Thyroid gland (tissue), 4 donors: ENCODE results near the gene ARHGAP18. TPM values are rescaled to one million over a fixed set of nuclear protein-coding genes. Genes with fewer than 3 reads are reported as not detected.

Source experiments
- DNase-seq, 2 donors: peaks; one replicate each; pipeline ENCODE4 v3.0.0-alpha.2; 2019
- H3K27ac ChIP-seq, 3 donors: fragments of 200-600 bp; sonication (generic); 1 replicate in 2 of 3; 2 replicates in 1 of 3; pipeline ENCODE4 v1.5.1; 2016 to 2019; ENCODE audit warnings: mild to moderate bottlenecking in 1 of 3, moderate library complexity in 1 of 3
- H3K27me3 ChIP-seq: fragments of 200-600 bp; sonication (generic); one replicate; pipeline ENCODE4 v1.5.1; 2019
- H3K36me3 ChIP-seq, 2 donors: fragments of 200-600 bp; sonication (generic); one replicate each; pipeline ENCODE4 v1.5.1; 2016 to 2019
- H3K4me1 ChIP-seq, 2 donors: fragments of 200-600 bp; sonication (generic); one replicate each; pipeline ENCODE4 v1.5.1; 2017 to 2019
- H3K4me3 ChIP-seq, 3 donors: fragments of 200-600 bp; sonication (generic); replicated peaks in 1 of 3; 1 replicate in 2 of 3; 2 replicates in 1 of 3; pipeline ENCODE4 v1.5.1; 2016; ENCODE audit warnings: mild to moderate bottlenecking in 1 of 3
- H3K9me3 ChIP-seq: fragments of 200-600 bp; sonication (generic); one replicate; pipeline ENCODE4 v1.5.1; 2017
- POLR2A ChIP-seq, 2 donors: fragments of 450-650 bp; IDR thresholded peaks; one replicate each; pipeline ENCODE4 v1.6.1; 2017; ENCODE audit warnings: antibody characterized with exemption in 2 of 2, mild to moderate bottlenecking in 2 of 2, moderate library complexity in 1 of 2
- WGBS, 2 donors: methylation state at CpG; one replicate each; pipeline ENCODE4 v1.1.5; 2017; 5-methylcytosine and 5-hydroxymethylcytosine counted together
- intact Hi-C: fragments of 100-400 bp; cut with DNase I; formaldehyde crosslinking; loops from one replicate; pipeline ENCODE4 v1.15.1; 2023
- total RNA-seq, 4 donors: library from RNA; depleted of rRNA; stranded (reverse); fragments of >200 nt; gene quantifications; one replicate each; pipeline ENCODE4 v1.2.3, GENCODE V29; 2016
- TF ChIP-seq, protein P1 (sequence below), 6 experiments: fragments of 200-600 bp in 3 of 6; fragments of 450-650 bp in 3 of 6; sonication (generic) in 3 of 6; IDR thresholded peaks; one replicate each; pipeline ENCODE4 v1.5.1; 2016 to 2019; ENCODE audit warnings: antibody characterized with exemption in 6 of 6, mild to moderate bottlenecking in 2 of 6, inconsistent platforms in 1 of 6, moderate library complexity in 1 of 6

The ARHGAP18 gene
- total RNA-seq, 4 donors from 2014 or later, result 26.5 to 31.6 (median 28.3) TPM

GRCh38 chr6:129633529-129633928 is 76.4 kb downstream of the ARHGAP18 start:
- Histone ChIP-seq H3K36me3 (no peaks in the 10 kb centered on the region), H3K27me3 (no peaks in the 10 kb centered on the region), H3K27ac (no peak overlapping the region), H3K4me3 (no peak overlapping the region), H3K4me1 (peaks cover 7 to 21% of the 10 kb centered on the region in 2 donors), H3K9me3 (no peaks in the 10 kb centered on the region)
- 96 to 98% methylated on average over 3 of the region's 3 CpGs for WGBS, 2 donors
- no peak for TF ChIP-seq POLR2A (IDR thresholded peaks at IDR 0.05)
- TF ChIP-seq, protein P1, sequence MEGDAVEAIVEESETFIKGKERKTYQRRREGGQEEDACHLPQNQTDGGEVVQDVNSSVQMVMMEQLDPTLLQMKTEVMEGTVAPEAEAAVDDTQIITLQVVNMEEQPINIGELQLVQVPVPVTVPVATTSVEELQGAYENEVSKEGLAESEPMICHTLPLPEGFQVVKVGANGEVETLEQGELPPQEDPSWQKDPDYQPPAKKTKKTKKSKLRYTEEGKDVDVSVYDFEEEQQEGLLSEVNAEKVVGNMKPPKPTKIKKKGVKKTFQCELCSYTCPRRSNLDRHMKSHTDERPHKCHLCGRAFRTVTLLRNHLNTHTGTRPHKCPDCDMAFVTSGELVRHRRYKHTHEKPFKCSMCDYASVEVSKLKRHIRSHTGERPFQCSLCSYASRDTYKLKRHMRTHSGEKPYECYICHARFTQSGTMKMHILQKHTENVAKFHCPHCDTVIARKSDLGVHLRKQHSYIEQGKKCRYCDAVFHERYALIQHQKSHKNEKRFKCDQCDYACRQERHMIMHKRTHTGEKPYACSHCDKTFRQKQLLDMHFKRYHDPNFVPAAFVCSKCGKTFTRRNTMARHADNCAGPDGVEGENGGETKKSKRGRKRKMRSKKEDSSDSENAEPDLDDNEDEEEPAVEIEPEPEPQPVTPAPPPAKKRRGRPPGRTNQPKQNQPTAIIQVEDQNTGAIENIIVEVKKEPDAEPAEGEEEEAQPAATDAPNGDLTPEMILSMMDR (IDR thresholded peaks at IDR 0.05), result no peak
- intact Hi-C loops, result no loop called here
- no peak for DNase-seq

DNA sequence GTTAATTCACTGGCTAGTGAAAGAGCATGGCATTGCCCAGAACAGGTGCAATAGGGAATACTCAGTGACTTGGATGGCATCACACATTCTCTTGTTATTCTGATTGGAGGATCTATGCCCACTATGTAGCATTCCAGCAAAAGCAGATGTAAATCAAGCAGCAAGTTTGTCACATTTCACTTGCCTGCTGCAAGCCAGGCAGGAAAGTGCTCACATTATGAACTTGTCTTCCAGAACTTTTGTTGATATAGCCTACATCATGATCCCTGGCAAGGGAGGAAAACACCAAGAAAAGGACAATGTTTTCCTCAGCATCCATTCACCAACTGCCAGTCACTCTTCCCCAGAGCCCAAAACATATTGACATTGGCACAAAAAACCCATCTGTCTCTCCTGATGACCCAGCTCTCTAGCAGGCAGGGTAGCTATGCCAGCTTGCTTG is 77.8 kb downstream of the ARHGAP18 start:
- Histone ChIP-seq H3K4me1 (peaks cover 0 to 9% of the 10 kb centered on the region in 2 donors), H3K27me3 (no peaks in the 10 kb centered on the region)
- TF ChIP-seq POLR2A (IDR thresholded peaks at IDR 0.05), result no peak
- TF ChIP-seq, protein P1 (IDR thresholded peaks at IDR 0.05), result no peak

DNA sequence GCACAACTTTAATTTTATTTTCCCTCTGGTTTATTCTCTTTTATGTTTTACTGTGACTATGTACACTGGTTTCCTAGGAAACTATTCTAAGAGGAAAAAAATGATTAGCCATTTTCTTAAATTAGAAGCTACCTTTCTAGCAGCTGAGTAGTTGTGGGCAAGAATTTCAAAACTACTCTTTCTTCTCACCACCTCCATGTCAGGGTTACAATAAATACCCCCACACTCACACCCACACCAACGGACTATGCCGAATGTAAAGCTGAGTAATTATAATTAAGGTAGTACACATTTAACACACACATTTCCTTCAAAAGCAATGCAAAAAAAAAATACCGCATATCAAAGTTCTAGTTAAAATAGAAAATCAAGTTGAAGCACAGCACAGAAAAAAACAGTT is 78.9 kb downstream of the ARHGAP18 start:
- intact Hi-C loops, result no loop called here
- Histone ChIP-seq H3K9me3 (no peaks in the 10 kb centered on the region), H3K27ac (no peak overlapping the region), H3K4me1 (peaks cover 0 to 9% of the 10 kb centered on the region in 2 donors), H3K4me3 (no peak overlapping the region), H3K36me3 (no peaks in the 10 kb centered on the region), H3K27me3 (no peaks in the 10 kb centered on the region)
- no peak for DNase-seq
- WGBS, 2 donors, result 83 to 90% methylated on average over 3 of the region's 3 CpGs
- TF ChIP-seq, protein P1 (IDR thresholded peaks at IDR 0.05), result no peak
- no peak for TF ChIP-seq POLR2A (IDR thresholded peaks at IDR 0.05)

More for the DNA sequence above, 77.8 kb downstream of the ARHGAP18 start:
- H3K36me3 ChIP-seq, result no peaks in the 10 kb centered on the region
- H3K9me3 ChIP-seq, result no peaks in the 10 kb centered on the region
- no peak for DNase-seq
- no peak overlapping the region for H3K27ac ChIP-seq
- intact Hi-C loops, result no loop called here
- H3K4me3 ChIP-seq, result no peak overlapping the region

- intact Hi-C loops, result no loop called here
- Histone ChIP-seq H3K27me3 (no peaks in the 10 kb centered on the region), H3K9me3 (no peaks in the 10 kb centered on the region), H3K4me3 (no peak overlapping the region), H3K4me1 (peaks cover 0 to 5% of the 10 kb centered on the region in 2 donors), H3K36me3 (no peaks in the 10 kb centered on the region), H3K27ac (no peak overlapping the region)
- no peak for DNase-seq
- TF ChIP-seq, protein P1 (IDR thresholded peaks at IDR 0.05), result no peak
- 90 to 97% methylated on average over 1 of the region's 1 CpG for WGBS, 2 donors
Measured at GRCh38 chr6:129630596-129630995, 79.4 kb downstream of the ARHGAP18 start.

DNA sequence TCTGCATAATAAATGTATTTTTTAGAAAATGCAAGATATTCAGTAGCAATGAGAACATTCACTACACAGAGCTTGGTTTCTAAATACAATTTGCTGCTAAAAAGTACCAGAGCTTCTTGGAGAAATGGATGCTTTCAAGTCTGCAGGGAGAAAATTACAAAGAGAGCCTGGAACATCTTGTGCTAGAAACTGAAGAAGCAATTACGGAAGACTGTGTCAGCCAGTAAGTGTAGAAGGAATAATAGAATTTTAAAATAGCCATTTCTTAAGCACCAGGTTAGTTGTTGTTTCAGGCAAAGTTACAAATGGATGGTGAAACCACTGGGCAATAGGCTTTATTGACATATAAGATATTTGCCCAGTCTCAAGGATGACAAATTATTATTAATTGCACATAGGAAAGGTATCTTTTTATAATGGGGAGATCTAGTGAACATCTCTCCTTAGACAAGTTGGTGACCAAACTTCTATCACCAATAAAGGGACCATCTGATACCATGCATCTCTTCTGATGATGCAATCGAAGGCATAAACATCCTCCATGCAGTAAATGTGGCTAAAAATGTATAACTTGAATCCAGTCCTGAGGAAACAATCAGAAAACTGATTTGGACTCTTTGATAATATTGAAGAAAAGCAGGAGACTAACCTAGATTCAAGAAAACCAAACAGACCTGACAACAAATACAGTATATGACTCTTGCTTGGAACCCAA is 81.7 kb downstream of the ARHGAP18 start:
- DNase-seq, result no peak
- no peak overlapping the region for H3K4me3 ChIP-seq
- H3K27me3 ChIP-seq, result no peaks in the 10 kb centered on the region
- intact Hi-C loops, result no loop called here
- H3K9me3 ChIP-seq, result no peaks in the 10 kb centered on the region
- no peaks in the 10 kb centered on the region for H3K36me3 ChIP-seq
- TF ChIP-seq, protein P1 (IDR thresholded peaks at IDR 0.05), result no peak
- TF ChIP-seq POLR2A (IDR thresholded peaks at IDR 0.05), result no peak
- H3K4me1 ChIP-seq, result no peaks in the 10 kb centered on the region
- 89% methylated on average over 2 of the region's 2 CpGs for WGBS, 2 donors
- no peak overlapping the region for H3K27ac ChIP-seq
